Inflammatory macrophage treated with lipopolysaccharide for 1 hour (primary cell): ENCODE results near the gene OBSCN.
A peak's percentile ranks its signal among the peaks of the same experiment; 100 is the strongest.
"Not testable (repeated sequence)": the region's sequence is repeated elsewhere in the genome, so short reads cannot be mapped to it uniquely, and the experiment has no call there.

Source experiments
- DNase-seq, 2 donors: peaks; one replicate each; pipeline ENCODE4 v3.0.0-alpha.2; 2020 to 2022

OBSCN gene

GRCh38 chr1:228259951-228260350 lies 52.1 kb downstream of the OBSCN start:
- no peak for DNase-seq

DNA sequence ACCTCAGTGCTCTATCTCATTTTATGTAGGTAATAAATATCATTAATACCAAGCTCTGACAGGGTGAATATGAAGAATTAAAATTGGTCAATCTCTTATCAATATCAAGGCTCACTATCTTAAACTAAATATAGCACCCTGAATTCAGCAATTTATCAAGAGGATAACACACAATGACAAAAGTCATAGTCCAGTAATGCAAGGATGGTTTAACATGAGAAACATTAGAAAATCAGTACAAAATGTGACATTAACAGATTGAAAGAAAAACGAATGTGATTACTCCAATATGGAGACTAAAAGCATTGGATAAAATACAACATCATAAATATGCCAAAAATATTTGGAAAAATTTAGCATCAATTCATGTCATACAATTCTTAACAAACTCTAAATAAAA lies 53.9 kb downstream of the OBSCN start:
- no peak for DNase-seq

DNA sequence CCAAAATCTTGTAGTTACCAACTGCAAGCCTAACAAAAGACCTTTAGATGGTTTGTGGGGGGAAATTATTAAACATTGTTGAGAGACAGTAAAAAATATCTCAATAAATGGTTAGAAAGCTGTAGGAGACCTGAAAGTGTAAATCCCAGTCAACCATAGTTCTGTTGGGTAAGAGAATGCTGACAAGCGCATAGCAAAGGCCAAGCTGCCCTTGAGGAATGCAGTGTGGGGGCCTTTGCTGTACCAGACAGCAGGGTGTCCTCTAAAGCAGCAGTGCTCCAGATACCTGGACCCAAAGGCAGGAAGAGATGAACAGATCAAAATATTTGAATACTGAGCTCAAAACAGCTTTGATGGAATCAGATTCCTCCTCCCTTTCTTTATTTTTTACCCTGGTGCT lies 54.6 kb downstream of the OBSCN start:
- DNase-seq, result no peak

GRCh38 chr1:228263636-228264035 lies 55.8 kb downstream of the OBSCN start:
- no peak for DNase-seq

DNA sequence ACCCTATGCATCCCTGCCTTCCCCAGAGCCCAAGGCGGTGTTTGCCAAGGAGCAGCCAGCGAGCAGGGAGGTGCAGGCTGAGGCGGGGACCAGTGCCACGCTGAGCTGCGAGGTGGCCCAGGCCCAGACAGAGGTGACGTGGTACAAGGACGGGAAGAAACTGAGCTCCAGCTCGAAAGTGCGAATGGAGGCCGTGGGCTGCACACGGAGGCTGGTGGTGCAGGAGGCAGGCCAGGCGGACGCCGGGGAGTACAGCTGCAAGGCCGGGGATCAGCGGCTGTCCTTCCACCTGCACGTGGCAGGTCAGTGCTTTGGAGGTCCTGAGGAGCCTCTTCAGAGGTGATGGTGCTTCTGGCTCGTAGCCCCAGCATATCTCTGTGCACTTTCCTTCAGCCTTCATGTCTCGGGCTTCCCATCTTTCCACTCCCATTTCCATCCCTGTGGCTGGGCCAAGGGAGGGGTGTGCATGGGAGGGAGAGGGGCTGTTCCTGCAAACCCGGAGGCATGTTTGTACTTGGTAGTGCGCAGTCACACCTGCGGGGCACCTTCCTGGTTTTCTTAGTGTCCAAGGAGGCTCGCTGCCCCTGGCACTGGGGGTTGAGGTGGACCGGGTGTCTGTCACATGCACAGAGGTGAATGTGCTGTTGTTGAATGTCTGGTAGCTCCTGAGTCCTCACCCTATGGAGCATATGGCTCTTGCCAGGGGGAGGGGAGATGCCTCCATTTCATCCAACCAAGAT lies 56.4 kb downstream of the OBSCN start:
- DNase-seq, result no peak

DNA sequence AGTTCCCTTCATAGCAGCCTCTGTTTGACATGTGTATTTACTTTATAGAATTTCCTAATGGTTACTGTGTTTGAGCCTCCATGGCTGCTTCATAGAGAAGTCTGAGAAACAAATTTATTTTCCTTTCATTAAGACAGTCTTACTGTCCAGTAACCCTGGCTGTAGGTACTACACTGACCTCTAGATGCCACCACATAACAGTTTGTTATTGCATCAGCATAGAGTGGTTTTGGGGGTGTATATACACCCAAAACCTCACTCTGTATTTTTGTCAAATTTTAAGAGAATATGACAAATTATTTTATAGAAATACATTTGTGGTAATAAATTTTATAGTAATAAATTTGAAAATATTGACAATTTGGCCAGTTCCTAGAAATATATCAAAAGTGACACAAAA lies 57.3 kb downstream of the OBSCN start:
- DNase-seq, result no peak

- peak; percentile 1 to 2 for DNase-seq
Observed at GRCh38 chr1:228267962-228268880, 60.4 kb downstream of the OBSCN start.

GRCh38 chr1:228268881-228269265 lies 61.0 kb downstream of the OBSCN start:
- no peak for DNase-seq

GRCh38 chr1:228269431-228269830 lies 61.6 kb downstream of the OBSCN start:
- DNase-seq, result not testable (repeated sequence)

- DNase-seq, result peak; percentile 1 to 2
Observed at GRCh38 chr1:228270032-228270431, 62.2 kb downstream of the OBSCN start.

DNA sequence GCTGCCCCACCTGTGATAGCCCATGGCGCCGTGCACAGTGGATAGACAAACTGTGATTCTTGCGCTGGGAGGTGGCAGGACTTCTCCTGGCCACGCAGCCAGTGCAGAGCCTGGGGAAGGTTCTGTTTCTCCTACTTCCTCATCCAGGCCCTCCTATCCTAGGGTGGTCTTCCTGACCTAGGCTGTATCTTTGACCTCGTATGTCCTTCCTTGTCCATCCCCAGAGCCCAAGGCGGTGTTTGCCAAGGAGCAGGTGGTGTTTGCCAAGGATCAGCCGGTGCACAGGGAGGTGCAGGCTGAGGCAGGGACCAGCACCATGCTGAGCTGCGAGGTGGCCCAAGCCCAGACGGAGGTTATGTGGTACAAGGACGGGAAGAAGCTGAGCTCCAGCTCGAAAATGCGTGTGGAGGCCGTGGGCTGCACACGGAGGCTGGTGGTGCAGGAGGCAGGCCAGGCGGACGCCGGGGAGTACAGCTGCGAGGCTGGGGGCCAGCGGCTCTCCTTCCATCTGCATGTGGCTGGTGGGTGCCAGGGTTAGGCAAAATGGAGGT lies 63.9 kb downstream of the OBSCN start:
- no peak for DNase-seq

DNA sequence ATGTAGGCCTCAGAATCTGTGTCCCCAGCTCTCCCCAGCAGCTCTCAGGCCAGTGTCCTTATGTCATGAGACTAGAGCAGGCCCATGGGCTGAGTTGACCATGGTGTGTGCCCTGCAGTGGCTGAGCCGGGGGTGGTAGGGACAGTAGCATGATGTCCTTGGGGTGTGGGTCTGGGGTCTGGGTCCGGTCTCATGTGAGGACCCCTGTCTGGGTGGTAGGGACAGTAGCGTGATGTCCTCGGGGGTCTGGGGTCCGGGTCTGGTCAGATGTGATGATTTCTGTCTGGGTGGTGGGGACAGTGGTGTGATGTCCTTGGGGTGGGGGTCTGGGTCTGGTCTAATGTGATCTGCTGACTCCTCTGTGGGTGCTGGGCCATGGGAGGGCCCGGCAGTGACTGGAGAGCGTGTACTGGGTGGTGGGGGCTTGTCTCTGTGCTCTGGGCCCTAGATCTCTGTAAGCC lies 64.5 kb downstream of the OBSCN start:
- no peak for DNase-seq

DNA sequence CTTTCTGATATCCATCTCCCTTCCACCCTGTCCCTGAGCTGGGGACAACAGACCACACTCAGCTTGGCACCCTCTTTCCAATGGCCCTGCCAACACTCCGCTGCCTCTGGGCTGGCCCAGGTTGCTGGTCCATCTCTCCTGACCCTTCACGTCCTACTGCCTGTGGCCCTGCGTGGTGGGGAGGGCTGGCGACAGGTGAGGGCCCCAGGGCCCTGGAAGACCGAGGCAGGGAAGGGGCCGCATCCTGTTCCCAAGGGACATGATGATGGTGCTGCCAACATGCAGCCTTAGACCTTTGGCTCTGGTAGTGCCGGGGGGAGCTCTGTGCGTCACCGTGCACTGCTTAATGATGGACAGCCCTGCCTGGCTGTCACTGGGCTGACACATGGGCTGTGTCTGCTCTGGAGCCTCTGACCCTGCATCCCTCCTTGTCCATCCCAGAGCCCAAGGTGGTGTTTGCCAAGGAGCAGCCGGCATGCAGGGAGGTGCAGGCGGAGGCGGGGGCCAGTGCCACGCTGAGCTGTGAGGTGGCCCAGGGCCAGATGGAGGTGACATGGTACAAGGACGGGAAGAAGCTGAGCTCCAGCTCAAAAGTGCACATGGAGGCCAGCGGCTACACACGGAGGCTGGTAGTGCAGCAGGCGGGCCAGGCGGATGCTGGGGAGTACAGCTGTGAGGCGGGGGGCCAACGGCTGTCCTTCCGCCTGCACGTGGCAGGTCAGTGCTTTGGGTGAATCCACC lies 65.2 kb downstream of the OBSCN start:
- DNase-seq, result no peak

- no peak for DNase-seq
Observed at GRCh38 chr1:228273720-228274451, 66.0 kb downstream of the OBSCN start.

- DNase-seq, result no peak
Observed at GRCh38 chr1:228274452-228275178, 66.8 kb downstream of the OBSCN start.

DNA sequence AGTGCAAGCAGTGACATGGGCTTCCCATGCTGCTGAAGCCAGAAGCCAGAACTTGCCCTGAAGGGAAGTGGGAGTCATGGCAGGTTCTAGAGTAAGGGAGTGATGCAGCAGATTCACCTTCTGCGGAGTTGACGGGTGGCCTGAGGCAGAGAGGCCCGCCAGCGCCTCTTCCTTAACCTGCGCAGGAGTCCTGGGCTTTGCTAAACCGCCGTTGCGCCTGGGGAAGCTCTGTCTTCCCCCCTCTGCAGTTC lies 67.3 kb downstream of the OBSCN start:
- DNase-seq, result no peak

DNA sequence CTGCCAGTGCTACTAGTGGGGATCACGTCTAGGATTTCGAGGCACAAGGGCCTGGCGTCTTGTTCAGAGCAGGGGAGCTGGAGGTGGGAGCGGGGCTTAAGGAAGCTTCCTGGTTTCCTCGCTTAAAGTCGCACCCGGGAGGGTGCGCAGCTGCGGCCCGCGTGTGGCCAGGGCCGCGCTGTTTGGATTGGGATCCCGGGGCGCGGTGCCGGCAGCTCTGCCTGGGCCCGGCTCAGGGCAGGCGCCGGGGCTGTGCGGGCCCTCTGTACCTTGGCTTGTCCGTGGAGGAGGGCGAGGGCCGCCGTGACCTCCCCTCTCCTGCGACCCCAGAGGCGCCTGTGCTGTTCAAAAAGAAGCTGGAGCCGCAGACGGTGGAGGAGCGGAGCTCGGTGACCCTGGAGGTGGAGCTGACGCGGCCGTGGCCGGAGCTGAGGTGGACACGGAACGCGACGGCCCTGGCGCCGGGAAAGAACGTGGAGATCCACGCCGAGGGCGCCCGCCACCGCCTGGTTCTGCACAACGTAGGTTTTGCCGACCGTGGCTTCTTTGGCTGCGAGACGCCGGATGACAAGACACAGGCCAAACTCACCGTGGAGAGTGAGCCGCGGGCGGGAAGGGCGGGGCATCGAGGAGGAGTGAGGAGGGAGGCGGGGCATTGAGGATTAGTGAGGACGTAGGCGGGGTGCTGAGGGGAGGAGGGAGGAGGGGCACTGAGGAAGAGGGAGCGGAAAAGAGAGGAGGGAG lies 67.8 kb downstream of the OBSCN start:
- peak; percentile 53 to 78 for DNase-seq

DNA sequence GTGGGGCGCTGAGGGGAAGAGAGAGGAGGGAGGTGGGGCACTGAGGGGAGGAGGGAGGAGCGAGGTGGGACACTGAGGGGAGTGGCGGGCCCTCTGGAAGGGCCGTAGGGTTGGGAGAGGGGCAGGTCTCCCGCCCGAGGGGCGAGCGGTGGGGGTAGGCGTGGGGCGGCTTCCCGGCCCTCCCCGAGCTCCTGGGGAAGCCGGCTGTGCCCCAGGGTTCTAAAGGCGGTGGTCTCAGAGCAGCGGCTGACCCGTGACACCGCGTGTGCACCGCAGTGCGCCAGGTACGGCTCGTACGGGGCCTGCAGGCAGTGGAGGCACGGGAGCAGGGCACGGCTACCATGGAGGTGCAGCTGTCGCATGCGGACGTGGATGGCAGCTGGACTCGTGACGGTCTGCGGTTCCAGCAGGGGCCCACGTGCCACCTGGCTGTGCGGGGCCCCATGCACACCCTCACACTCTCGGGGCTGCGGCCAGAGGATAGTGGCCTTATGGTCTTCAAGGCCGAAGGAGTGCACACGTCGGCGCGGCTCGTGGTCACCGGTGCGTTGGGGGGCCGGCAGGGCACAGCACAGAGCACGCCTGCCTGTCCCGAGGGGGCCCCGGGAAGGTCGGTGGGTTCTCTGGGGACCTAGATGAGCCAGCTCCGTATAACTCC lies 68.5 kb downstream of the OBSCN start:
- DNase-seq, result no peak

DNA sequence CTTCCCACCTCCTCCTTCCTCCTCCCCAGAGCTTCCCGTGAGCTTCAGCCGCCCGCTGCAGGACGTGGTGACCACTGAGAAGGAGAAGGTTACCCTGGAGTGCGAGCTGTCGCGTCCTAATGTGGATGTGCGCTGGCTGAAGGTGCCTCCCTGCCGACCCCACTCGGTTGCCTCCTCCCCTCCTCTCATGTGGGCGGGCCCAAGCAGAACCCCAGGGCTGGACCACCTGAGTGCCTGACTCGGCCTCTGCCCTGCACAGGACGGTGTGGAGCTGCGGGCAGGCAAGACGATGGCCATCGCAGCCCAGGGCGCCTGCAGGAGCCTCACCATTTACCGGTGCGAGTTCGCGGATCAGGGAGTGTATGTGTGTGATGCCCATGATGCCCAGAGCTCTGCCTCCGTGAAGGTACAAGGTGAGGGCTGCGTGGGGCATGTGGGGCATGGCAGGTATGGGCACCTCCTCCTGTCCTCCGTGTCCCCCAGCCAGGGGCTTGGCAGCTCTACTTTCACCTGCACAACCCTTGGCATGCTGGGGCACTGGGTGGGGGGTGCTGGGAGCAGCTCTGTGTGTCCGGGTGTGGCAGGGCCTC lies 69.2 kb downstream of the OBSCN start:
- no peak for DNase-seq
